D721Med (cell line): ENCODE data around the gene MEGF6.

Experiments used
- DNase-seq: peaks from one replicate; pipeline ENCODE4 v3.0.0; 2011; ENCODE audit warnings: low spot score; ENCODE audit not compliant: insufficient read length
- FAIRE-seq: peaks from 2 replicates; lab custom pipeline; 2011; peaks lifted over from hg19 to GRCh38; lab: Jason Lieb, UNC
- CTCF ChIP-seq: IDR thresholded peaks from 2 replicates; pipeline ENCODE4 v1.5.1; 2012; ENCODE audit warnings: mild to moderate bottlenecking, control low read depth; ENCODE audit not compliant: insufficient read depth; ENCODE audit errors: missing control alignments

MEGF6 gene

DNA sequence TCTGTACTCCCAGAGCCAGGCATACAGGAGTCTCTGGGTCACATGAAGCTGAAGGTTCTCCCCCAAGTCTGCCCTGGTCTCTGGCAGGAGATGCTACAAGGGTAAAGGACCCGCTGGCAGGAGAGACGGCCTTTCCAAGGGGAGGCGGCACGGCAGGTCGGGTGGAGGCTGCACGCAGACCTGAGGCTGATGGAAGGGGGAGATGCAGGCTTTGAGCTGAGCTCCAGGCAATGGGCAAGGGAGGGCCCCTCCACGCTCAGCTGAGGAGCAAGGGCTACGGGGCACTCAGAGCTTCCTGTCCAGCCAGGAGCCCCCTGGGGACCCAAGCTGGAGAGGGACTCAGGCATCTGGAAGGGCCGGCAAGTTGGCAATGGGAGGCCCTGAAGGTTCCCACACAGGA, 50.3 kb downstream of the MEGF6 start:
- DNase-seq (no peak), FAIRE-seq (no peak)
- TF ChIP-seq CTCF, result no peak

GRCh38 chr1:3560251-3560871, 50.9 kb downstream of the MEGF6 start:
- no peak for FAIRE-seq
- DNase-seq, result no peak
- no peak for TF ChIP-seq CTCF

DNA sequence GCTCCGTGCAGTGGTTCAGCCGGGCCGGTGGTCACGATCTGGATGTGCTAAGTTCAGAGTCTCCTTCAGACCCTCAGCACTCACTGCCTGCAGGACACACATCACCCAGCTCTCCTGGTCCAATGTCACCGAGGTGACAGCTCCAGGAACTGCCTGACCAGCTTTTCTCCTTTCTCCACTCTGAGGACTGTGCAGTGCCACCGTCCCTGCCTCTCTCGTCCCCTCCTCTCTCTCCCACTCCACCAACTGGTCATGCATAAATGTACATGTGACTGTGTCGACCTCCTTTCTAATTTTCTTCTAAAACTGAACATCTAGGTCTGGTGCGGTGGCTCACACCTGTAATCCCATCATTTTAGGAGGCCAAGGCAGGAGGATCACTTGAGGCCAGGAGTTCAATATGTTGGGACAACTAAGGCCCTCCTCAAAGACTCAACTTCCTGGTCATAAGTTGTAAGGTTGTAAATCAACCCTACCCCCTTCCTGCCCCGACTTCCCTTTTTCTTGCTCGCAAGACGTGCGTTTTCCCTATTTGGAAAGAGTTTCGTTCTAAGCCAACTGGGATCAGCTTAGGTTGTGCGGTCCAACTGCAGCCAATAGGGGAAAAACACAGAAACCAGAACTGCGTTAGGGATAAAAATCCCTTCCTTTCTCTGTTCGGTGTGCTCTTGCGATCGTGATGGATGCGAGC, 53.1 kb downstream of the MEGF6 start:
- TF ChIP-seq CTCF, result no peak
- DNase-seq (no peak), FAIRE-seq (no peak)

DNA sequence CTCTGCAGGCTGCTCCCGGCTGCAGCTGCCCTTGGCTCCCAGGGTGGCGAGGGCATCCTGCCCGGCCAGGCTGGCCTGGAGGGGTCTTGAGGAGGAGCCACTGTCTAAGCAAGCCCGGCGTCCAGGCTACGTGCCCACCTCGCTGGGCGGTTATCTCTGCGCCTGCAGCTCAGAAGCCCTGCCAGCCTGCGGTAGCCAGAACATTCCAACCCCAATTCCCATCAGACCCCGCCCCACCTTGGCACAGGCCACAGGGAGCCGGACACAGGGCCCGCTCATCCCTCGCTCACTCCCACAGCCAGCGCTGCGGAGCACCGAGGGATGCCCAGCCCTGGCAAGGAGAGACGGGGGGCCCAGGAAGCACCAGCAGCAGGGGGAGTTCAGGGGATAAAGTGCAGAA, 53.9 kb downstream of the MEGF6 start:
- DNase-seq (no peak), FAIRE-seq (no peak)
- no peak for TF ChIP-seq CTCF

DNA sequence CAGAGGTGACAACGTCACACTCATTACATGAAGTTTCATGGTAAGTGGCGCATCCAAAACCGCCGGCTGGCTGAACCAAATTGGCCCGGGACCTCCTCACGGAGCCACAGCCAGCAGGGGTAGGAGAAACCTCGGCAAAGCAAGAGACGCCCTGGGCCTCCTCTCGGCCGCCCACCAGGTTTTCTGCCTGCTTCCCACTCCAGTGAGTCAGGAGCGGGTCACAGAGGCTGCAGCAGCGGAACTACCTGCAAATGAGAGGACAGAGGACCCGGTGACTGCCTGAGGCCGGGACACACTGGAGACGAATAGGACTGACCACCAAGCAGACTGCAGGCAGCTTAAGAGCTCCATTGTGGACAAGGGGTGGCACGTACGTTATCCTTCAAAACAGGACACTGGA, 55.0 kb downstream of the MEGF6 start:
- no peak for TF ChIP-seq CTCF
- FAIRE-seq, result no peak
- DNase-seq, result no peak

DNA sequence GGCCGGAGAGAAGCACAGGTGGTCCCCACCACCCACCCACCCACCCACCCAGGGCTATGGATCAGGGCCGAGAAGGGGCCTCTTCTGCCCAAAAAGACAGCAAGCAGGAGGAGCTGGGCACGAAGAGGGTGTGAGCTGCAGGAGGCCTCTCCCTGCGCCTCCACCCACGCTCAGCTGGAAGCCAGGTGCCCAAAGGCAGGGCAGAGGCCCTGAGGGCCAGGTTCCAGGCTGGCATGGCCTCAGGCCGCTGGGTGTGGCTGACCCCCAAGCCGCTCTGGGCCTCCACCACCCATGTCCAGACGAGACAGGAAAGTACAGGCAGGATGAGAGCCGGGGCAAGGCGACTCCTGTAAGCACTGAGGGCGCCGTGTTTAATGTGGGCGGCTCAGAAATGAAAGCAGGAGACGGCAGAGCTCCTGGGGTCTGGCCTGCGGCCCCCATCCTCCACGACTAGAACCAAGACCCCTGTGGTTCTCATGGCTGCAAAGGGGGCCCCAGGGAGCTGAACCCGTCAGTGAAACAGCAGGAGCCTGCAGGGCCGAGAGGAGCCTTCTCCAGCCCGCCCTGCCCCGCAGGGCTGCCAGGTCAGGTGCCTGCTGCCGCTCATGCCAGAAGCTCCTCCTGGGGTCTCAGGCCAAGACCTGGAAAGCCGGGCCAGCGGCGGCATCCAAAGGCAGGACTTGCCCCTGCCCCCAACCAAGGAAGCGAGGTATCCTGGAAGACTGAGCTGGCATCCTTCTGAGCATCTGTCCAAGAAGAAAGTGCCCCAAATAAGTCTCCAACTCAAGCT, 56.0 kb downstream of the MEGF6 start:
- no peak for TF ChIP-seq CTCF
- no peak for DNase-seq
- FAIRE-seq, result no peak

- TF ChIP-seq CTCF, result no peak
- FAIRE-seq, result no peak
Measured at GRCh38 chr1:3553940-3554223, 57.4 kb downstream of the MEGF6 start.

More at GRCh38 chr1:3553940-3554223, 57.4 kb downstream of the MEGF6 start:
- DNase-seq, result no peak
